Sigmoid colon (tissue), 4 donors: ENCODE results near the gene SLC6A6.

Experiments used
- CTCF ChIP-seq, 4 experiments: fragments of 450-650 bp in 3 of 4; fragments of 200-600 bp in 1 of 4; IDR thresholded peaks; one replicate each; pipeline ENCODE4 v1.5.1; 2016 to 2019; ENCODE audit warnings: antibody characterized with exemption in 4 of 4, mild to moderate bottlenecking in 3 of 4, moderate library complexity in 2 of 4
- EP300 ChIP-seq, 4 donors: sonication (generic); formaldehyde crosslinking; IDR thresholded peaks; one replicate each; pipeline ENCODE4 v1.6.1; 2017; ENCODE audit warnings: antibody characterized with exemption in 4 of 4
- POLR2A ChIP-seq, 2 donors: fragments of 450-650 bp; IDR thresholded peaks; one replicate each; pipeline ENCODE4 v1.6.1; 2016; ENCODE audit warnings: antibody characterized with exemption in 2 of 2, mild to moderate bottlenecking in 2 of 2, moderate library complexity in 2 of 2
- POLR2AphosphoS5 ChIP-seq, 4 donors: sonication (generic); formaldehyde crosslinking; IDR thresholded peaks; one replicate each; pipeline ENCODE4 v1.6.1; 2017; ENCODE audit warnings: antibody characterized with exemption in 4 of 4

GRCh38 chr3:14459787-14460186, 57.4 kb downstream of the SLC6A6 start:
- TF ChIP-seq CTCF (IDR thresholded peaks at IDR 0.05) (no peak), POLR2A (IDR thresholded peaks at IDR 0.05) (no peak), POLR2AphosphoS5 (IDR thresholded peaks at IDR 0.05) (no peak), EP300 (IDR thresholded peaks at IDR 0.05) (no peak)
